Measurements from ENCODE around the gene TPX2. TPM values are rescaled to one million over a fixed set of nuclear protein-coding genes. Genes with fewer than 3 reads are reported as not detected.

TPX2 gene
- total RNA-seq, 1 donor from 2014 or later, result 278 TPM

- H3K4me1 ChIP-seq, result peaks cover 17% of the 10 kb centered on the region
- H3K27ac ChIP-seq, result no peak overlapping the region
- no peak overlapping the region for H3K9ac ChIP-seq
- H3K36me3 ChIP-seq, result no peaks in the 10 kb centered on the region
- H3K79me2 ChIP-seq (ENCODE audit: low read depth), result peaks cover 61% of the 10 kb centered on the region
- H3K4me2 ChIP-seq, result no peak overlapping the region
- no peaks in the 10 kb centered on the region for H3K9me3 Mint-ChIP-seq
- no peaks in the 10 kb centered on the region for H3K27me3 Mint-ChIP-seq (ENCODE audit: insufficient read depth, low read depth)
- H4K20me1 ChIP-seq (ENCODE audit: low read depth), result peaks cover 31% of the 10 kb centered on the region
- peaks cover 41% of the 10 kb centered on the region for H3F3A ChIP-seq (ENCODE audit: low read depth)
- no peak overlapping the region for H3K4me3 Mint-ChIP-seq
- no peak for DNase-seq (ENCODE audit: low spot score)
- peaks cover 8% of the 10 kb centered on the region for H3K36me3 Mint-ChIP-seq
- no peaks in the 10 kb centered on the region for H3K9me3 ChIP-seq (ENCODE audit: low read depth)
- no peak overlapping the region for H3K4me3 ChIP-seq
- no peak overlapping the region for H2AFZ ChIP-seq (replicated peaks)
- no peak for TF ChIP-seq CTCF (IDR thresholded peaks at IDR 0.05)
- TF ChIP-seq EZH2phosphoT487 (IDR thresholded peaks at IDR 0.05), result no peak
- TF ChIP-seq EZH2 (IDR thresholded peaks at IDR 0.05), result no peak
- no peak overlapping the region for H3K27ac Mint-ChIP-seq
- H3K4me1 Mint-ChIP-seq, result peaks cover 16% of the 10 kb centered on the region
- no peaks in the 10 kb centered on the region for H3K27me3 ChIP-seq
Measured at GRCh38 chr20:31695849-31696804, 43.0 kb upstream of the TPX2 start.

GRCh38 chr20:31698243-31698802 lies 40.8 kb upstream of the TPX2 start:
- Mint-ChIP-seq H3K4me1 (peaks cover 9% of the 10 kb centered on the region), H3K27ac (no peak overlapping the region), H3K36me3 (peaks cover 17% of the 10 kb centered on the region), H3K4me3 (no peak overlapping the region), H3K27me3 (ENCODE audit: insufficient read depth, low read depth) (peaks cover 2% of the 10 kb centered on the region), H3K9me3 (no peaks in the 10 kb centered on the region)
- Histone ChIP-seq H3K4me3 (no peak overlapping the region), H3K79me2 (ENCODE audit: low read depth) (peaks cover 67% of the 10 kb centered on the region), H3K4me1 (peaks cover 17% of the 10 kb centered on the region), H3K9ac (no peak overlapping the region), H3K4me2 (no peak overlapping the region), H3F3A (ENCODE audit: low read depth) (peaks cover 29% of the 10 kb centered on the region), H3K27me3 (no peaks in the 10 kb centered on the region), H3K36me3 (no peaks in the 10 kb centered on the region), H3K27ac (no peak overlapping the region), H2AFZ (replicated peaks) (no peak overlapping the region), H4K20me1 (ENCODE audit: low read depth) (peaks cover 19% of the 10 kb centered on the region), H3K9me3 (ENCODE audit: low read depth) (no peaks in the 10 kb centered on the region)
- no peak for TF ChIP-seq EZH2 (IDR thresholded peaks at IDR 0.05)
- no peak for TF ChIP-seq EZH2phosphoT487 (IDR thresholded peaks at IDR 0.05)
- no peak for TF ChIP-seq CTCF (IDR thresholded peaks at IDR 0.05)
- no peak for DNase-seq (ENCODE audit: low spot score)

- no peaks in the 10 kb centered on the region for H3K9me3 ChIP-seq (ENCODE audit: low read depth)
- Mint-ChIP-seq H3K27me3 (ENCODE audit: insufficient read depth, low read depth) (peaks cover 2% of the 10 kb centered on the region), H3K4me1 (peaks cover 6% of the 10 kb centered on the region), H3K27ac (no peak overlapping the region), H3K4me3 (no peak overlapping the region), H3K36me3 (peaks cover 17% of the 10 kb centered on the region), H3K9me3 (no peaks in the 10 kb centered on the region)
- H3K27ac ChIP-seq, result no peak overlapping the region
- TF ChIP-seq EZH2 (IDR thresholded peaks at IDR 0.05) (no peak), CTCF (IDR thresholded peaks at IDR 0.05) (no peak), EZH2phosphoT487 (IDR thresholded peaks at IDR 0.05) (no peak)
- H3K4me2 ChIP-seq, result no peak overlapping the region
- peaks cover 10% of the 10 kb centered on the region for H3K4me1 ChIP-seq
- no peak overlapping the region for H3K9ac ChIP-seq
- DNase-seq (ENCODE audit: low spot score), result no peak
- H3K27me3 ChIP-seq, result no peaks in the 10 kb centered on the region
- no peak overlapping the region for H3K4me3 ChIP-seq
- no peaks in the 10 kb centered on the region for H3K36me3 ChIP-seq
- no peak overlapping the region for H2AFZ ChIP-seq (replicated peaks)
- H3K79me2 ChIP-seq (ENCODE audit: low read depth), result peaks cover 67% of the 10 kb centered on the region
- peaks cover 21% of the 10 kb centered on the region for H3F3A ChIP-seq (ENCODE audit: low read depth)
- H4K20me1 ChIP-seq (ENCODE audit: low read depth), result peaks cover 12% of the 10 kb centered on the region
Measured at GRCh38 chr20:31698803-31699718, 40.0 kb upstream of the TPX2 start.
